Heart left ventricle (tissue), 16 donors: Measurements from ENCODE around the gene TMEM123. TPM values are rescaled to one million over a fixed set of nuclear protein-coding genes. Genes with fewer than 3 reads are reported as not detected.
A peak's percentile ranks its signal among the peaks of the same experiment; 100 is the strongest.

Experiments
- ATAC-seq, 4 donors: fragments of 200-7000 bp; cut with Tn5 transposase; one replicate each; pipeline ENCODE4 v1.9.1; 2020 to 2022; ENCODE audit warnings: moderate library complexity in 4 of 4, mild to moderate bottlenecking in 3 of 4, moderate number of reproducible peaks in 1 of 4
- DNase-seq, 5 donors: peaks; one replicate each; pipeline ENCODE4 v3.0.0-alpha.2; 2020
- H3K27ac ChIP-seq, 12 donors: fragments of 200-600 bp; sonication (generic) in 4 of 12; one replicate each; pipeline versions ENCODE4 v1.5.0 to v1.8.0; 2016 to 2022; ENCODE audit warnings: mild to moderate bottlenecking in 2 of 12
- H3K27me3 ChIP-seq, 9 donors: fragments of 200-600 bp; sonication (generic) in 2 of 9; one replicate each; pipeline versions ENCODE4 v1.5.1 to v1.8.0; 2016 to 2022; ENCODE audit warnings: mild to moderate bottlenecking in 3 of 9
- H3K36me3 ChIP-seq, 9 donors: fragments of 200-600 bp; sonication (generic) in 2 of 9; one replicate each; pipeline versions ENCODE4 v1.5.0 to v1.8.0; 2018 to 2022; ENCODE audit warnings: mild to moderate bottlenecking in 2 of 9
- H3K4me1 ChIP-seq, 12 donors: fragments of 200-600 bp; sonication (generic) in 4 of 12; one replicate each; pipeline versions ENCODE4 v1.5.0 to v1.8.0; 2016 to 2022; ENCODE audit warnings: mild to moderate bottlenecking in 3 of 12
- H3K4me3 ChIP-seq, 12 donors: fragments of 200-600 bp; sonication (generic) in 4 of 12; one replicate each; pipeline versions ENCODE4 v1.5.0 to v1.8.0; 2017 to 2022; ENCODE audit warnings: mild to moderate bottlenecking in 9 of 12, moderate library complexity in 4 of 12
- H3K9me3 ChIP-seq, 12 donors: fragments of 200-600 bp; sonication (generic) in 4 of 12; one replicate each; pipeline versions ENCODE4 v1.5.0 to v1.8.0; 2016 to 2022; ENCODE audit warnings: mild to moderate bottlenecking in 1 of 12
- POLR2A ChIP-seq, 2 donors: fragments of 450-650 bp; IDR thresholded peaks; one replicate each; pipeline ENCODE4 v1.6.1; 2017; ENCODE audit warnings: antibody characterized with exemption in 2 of 2, mild to moderate bottlenecking in 2 of 2, moderate library complexity in 2 of 2
- WGBS, 4 donors: extraction: QIAGEN DNeasy Blood & Tissue Kit in 2 of 4; methylation state at CpG; one replicate each; pipeline versions ENCODE4 v1.1.5 to v1.1.7; 2013 to 2018; 5-methylcytosine and 5-hydroxymethylcytosine counted together
- intact Hi-C, 10 donors: fragments of 100-400 bp; cut with DNase I; formaldehyde crosslinking; loops; one replicate each; pipeline versions ENCODE4 v1.11.1 to v1.14.2; 2022
- polyA plus RNA-seq, 2 donors: library from polyadenylated mRNA; stranded (reverse); fragments of 200-250 nt; gene quantifications; one replicate each; pipeline ENCODE4 v1.2.3, GENCODE V29; 2013
- total RNA-seq, 9 donors: library from RNA; depleted of rRNA in 2 of 9; stranded (reverse); fragments of >200 nt in 2 of 9; fragmentation: NEBNext Ultra II Directional in 3 of 9; extraction: Animal tissue kit (Norgen Biotek cat#: 25700) in 3 of 9; gene quantifications; one replicate each; pipeline versions ENCODE4 v1.1.0 to v1.2.4, GENCODE V29; 2016 to 2023
- TF ChIP-seq, protein P1 (sequence below), 12 donors: fragments of 200-600 bp; sonication (generic) in 4 of 12; IDR thresholded peaks; one replicate each; pipeline versions ENCODE4 v1.5.0 to v1.8.0; 2018 to 2022; ENCODE audit warnings: antibody characterized with exemption in 12 of 12, mild to moderate bottlenecking in 5 of 12
- donor health status: ischemic (EF 13 %, LVEDD 7.1; RV severe dilation, severe dysfunction).
- donor health status: healthy with polysubstance abuse.
- donor health status: DM: no; HTN: yes; CAD: no.
- donor health status: DM: no; HTN: no; CAD: no.
- donor health status: ischemic (EF 25% LVEDD 6.9; RV normal size, moderate dysfunction).
- donor health status: ischemic (EF 25% LVEDD 5.7; RV mildly dilated, moderate dysfunction).
- donor health status: healthy.
- donor health status: DM: yes; HTN: yes; CAD: no.
- donor health status: ischemic (EF 35%, LVEDD 5.7; RV mildly dilated, moderate dysfunction).
- donor health status: nonischemic (EF 11% LVEDD 7.7; RV severe dilation, severe dysfunction).
- donor health status: DM: yes; HTN: yes; CAD: no.
- donor health status: PGD.
- donor health status: ischemic (EF 29% LVEDD 5.4; RV normal size, mild dysfunction).
- donor health status: nonischemic (EF 23%, LVEDD 6.1; RV moderate dilation, normal function).

Gene TMEM123
- total and polyA plus RNA-seq, 11 donors: 25.0 to 116 (median 75.6) TPM

DNA sequence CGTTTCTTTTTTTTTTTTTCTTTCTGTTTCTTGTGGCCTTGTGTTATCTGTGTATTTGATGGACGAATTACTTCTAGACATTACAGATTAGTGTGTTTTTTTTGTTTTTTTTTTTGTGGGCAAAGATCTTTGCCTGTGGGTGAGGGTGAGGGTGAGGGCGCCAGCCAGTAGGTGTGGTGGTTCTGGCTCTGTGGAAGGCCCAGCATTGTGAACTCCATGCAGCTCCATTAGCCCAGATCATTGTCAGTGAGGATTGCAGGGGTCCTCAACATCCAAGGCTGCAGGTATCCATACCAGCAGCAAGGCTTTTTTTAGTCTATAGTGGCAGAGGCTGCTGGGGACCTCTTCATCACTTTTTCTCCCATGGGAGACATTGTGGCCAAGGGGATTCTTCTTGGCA, 91.9 kb downstream of the TMEM123 start:
- 89 to 98% (median 95%) methylated on average over 3 of the region's 3 CpGs for whole genome bisulfite sequencing, 4 donors
- TF ChIP-seq, protein P1, sequence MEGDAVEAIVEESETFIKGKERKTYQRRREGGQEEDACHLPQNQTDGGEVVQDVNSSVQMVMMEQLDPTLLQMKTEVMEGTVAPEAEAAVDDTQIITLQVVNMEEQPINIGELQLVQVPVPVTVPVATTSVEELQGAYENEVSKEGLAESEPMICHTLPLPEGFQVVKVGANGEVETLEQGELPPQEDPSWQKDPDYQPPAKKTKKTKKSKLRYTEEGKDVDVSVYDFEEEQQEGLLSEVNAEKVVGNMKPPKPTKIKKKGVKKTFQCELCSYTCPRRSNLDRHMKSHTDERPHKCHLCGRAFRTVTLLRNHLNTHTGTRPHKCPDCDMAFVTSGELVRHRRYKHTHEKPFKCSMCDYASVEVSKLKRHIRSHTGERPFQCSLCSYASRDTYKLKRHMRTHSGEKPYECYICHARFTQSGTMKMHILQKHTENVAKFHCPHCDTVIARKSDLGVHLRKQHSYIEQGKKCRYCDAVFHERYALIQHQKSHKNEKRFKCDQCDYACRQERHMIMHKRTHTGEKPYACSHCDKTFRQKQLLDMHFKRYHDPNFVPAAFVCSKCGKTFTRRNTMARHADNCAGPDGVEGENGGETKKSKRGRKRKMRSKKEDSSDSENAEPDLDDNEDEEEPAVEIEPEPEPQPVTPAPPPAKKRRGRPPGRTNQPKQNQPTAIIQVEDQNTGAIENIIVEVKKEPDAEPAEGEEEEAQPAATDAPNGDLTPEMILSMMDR (IDR thresholded peaks at IDR 0.05): no peak
- no peak for TF ChIP-seq POLR2A (IDR thresholded peaks at IDR 0.05)
- DNase-seq (no peak), ATAC-seq (no peak)
- Histone ChIP-seq H3K27me3 (no peaks in the 10 kb centered on the region), H3K9me3 (peaks cover 0 to 29% (median 0%) of the 10 kb centered on the region in 12 donors), H3K36me3 (peaks cover 3 to 77% (median 62%) of the 10 kb centered on the region in 9 donors), H3K27ac (no peak overlapping the region), H3K4me1 (peaks cover 0 to 7% (median 0%) of the 10 kb centered on the region in 12 donors), H3K4me3 (no peak overlapping the region)
- intact Hi-C loops: no loop called here

DNA sequence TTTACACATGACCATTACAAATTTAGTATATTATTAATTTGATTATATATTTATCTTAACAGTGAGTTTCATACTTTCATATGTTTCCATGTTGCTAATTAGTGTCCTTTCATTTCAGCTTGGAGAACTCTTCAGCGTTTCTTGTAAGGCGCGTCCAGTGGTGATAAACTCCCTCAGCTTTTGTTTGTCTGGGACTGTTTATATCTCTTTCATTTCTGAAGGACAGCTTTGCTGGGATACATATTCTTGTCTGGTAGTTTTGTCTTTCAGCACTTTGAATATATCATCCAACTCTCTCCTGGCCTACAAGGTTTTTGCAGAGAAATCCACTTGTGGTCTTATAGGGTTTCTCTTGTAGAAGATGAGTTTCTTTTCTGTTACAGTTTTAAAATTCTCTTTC, 93.2 kb downstream of the TMEM123 start:
- H3K27me3 ChIP-seq: no peaks in the 10 kb centered on the region
- peaks cover 0 to 35% (median 0%) of the 10 kb centered on the region in 12 donors for H3K9me3 ChIP-seq
- H3K4me3 ChIP-seq: no peak overlapping the region
- peaks cover 0 to 7% (median 0%) of the 10 kb centered on the region in 12 donors for H3K4me1 ChIP-seq
- intact Hi-C loops: no loop called here
- WGBS, 4 donors: 64 to 83% (median 81%) methylated on average over 3 of the region's 3 CpGs
- TF ChIP-seq, protein P1 (IDR thresholded peaks at IDR 0.05): no peak
- peaks cover 3 to 72% (median 49%) of the 10 kb centered on the region in 9 donors for H3K36me3 ChIP-seq
- ATAC-seq (no peak), DNase-seq (no peak)
- H3K27ac ChIP-seq: no peak overlapping the region

DNA sequence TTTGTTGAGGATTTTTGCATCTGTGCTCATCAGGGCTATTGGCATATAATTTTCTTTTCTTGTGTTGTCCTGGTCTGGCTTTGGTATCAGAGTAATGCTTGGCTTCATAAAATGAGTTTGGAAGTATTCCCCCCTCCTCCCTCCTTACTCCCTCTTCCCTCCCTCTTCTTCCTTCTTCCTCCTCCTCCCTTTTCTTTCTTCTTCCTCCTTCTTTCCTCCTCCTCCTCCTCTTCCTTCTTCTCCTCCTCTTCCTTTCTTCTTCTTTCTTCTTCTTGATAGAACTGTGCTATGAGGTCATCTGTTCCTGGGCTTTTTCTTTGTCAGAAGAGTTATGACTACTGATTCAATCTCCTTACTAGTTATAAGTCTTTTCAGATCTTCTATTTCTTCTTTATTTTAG, 95.4 kb downstream of the TMEM123 start:
- Histone ChIP-seq H3K27ac (no peak overlapping the region), H3K36me3 (peaks cover 0 to 68% (median 40%) of the 10 kb centered on the region in 9 donors), H3K4me3 (no peak overlapping the region), H3K4me1 (peaks cover 0 to 7% (median 0%) of the 10 kb centered on the region in 12 donors), H3K9me3 (peaks cover 0 to 35% (median 0%) of the 10 kb centered on the region in 12 donors), H3K27me3 (no peaks in the 10 kb centered on the region)
- ATAC-seq (no peak), DNase-seq (no peak)
- TF ChIP-seq, protein P1 (IDR thresholded peaks at IDR 0.05): no peak
- TF ChIP-seq POLR2A (IDR thresholded peaks at IDR 0.05): no peak
- intact Hi-C loops: no loop called here

DNA sequence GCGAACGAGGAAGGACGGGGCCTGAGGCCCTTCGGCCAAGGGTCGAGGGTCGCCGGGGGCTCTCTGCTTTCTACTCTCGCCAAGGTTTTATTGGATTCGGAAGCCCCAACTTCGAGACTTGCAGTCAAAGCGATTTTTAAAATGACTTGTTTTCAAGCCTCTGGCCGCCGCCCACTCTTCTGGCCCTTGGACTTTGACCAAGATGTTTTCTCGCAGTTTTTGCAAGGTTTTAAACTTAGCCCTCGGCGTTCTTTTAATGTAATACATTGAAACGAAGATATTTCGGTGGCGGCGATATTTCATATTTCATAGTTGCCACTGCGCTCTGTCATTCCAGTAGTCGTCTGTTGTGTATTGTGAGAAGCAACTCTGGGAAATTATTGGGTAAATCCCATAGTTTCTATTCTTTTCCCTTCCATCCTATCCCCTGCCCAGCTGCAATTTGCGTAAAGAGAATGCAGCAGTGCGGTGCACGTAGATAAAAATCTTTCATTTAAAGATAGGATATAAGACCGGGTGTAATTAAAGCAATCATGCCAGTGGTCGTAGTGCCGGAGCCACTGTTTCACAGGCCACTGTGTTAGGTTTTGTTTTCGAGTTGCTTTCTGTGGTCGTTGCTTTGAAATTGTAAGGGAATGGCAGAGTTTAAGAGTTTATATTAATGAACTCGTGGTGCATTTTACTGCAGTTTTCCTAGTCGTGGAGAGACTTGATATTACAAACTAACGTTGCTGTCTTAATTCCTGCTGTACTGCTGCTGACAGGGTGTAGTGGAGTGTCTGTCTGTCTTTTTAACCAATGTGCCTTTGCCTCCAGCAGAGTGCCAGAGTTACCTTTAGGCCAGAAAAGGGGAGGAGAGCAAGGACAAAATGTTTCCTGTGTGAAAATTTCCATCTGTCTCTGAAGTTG, 104.8 kb downstream of the TMEM123 start:
- ATAC-seq: peak; percentile 19 to 40 (median 34)
- intact Hi-C loops: loop anchor here in 8 of 10 donors (1.0 to 10.0 kb wide), 13 partner anchors 34 to 435 kb away; partner anchors contain the start of genes TMEM123 (in 4 of the 8) and YAP1 (in 1 of the 8)
- H3K9me3 ChIP-seq: no peaks in the 10 kb centered on the region
- DNase-seq: peak in 1 of 5 donors; percentile 23
- H3K36me3 ChIP-seq: peaks cover 0 to 36% (median 22%) of the 10 kb centered on the region in 9 donors
- WGBS, 4 donors: 0 to 1% (median 1%) methylated on average over 32 to 33 of the region's 33 CpGs
- peaks cover 0 to 38% (median 30%) of the 10 kb centered on the region in 12 donors for H3K4me1 ChIP-seq
- H3K27me3 ChIP-seq: no peaks in the 10 kb centered on the region
- H3K4me3 ChIP-seq: peak overlapping the region; percentile 56 to 94 (median 87)
- H3K27ac ChIP-seq: peak overlapping the region; percentile 95 to 100 (median 98)
- TF ChIP-seq POLR2A (IDR thresholded peaks at IDR 0.05): no peak
- TF ChIP-seq, protein P1 (IDR thresholded peaks at IDR 0.05): no peak
